Lower leg skin (tissue), 4 donors: Measurements from ENCODE around the gene NDFIP1. TPM values are rescaled to one million over a fixed set of nuclear protein-coding genes. Genes with fewer than 3 reads are reported as not detected.

ENCODE experiments used
- DNase-seq, 2 donors: peaks; one replicate each; pipeline ENCODE4 v3.0.0-alpha.2; 2019; ENCODE audit warnings: low spot score in 2 of 2
- H3K4me3 ChIP-seq: fragments of 200-600 bp; sonication (generic); 2 replicates; pipeline ENCODE4 v1.5.1; 2017; ENCODE audit warnings: mild to moderate bottlenecking, low read depth; ENCODE audit not compliant: poor library complexity, severe bottlenecking
- CTCF ChIP-seq, 3 donors: fragments of 450-650 bp; IDR thresholded peaks; one replicate each; pipeline ENCODE4 v1.5.1; 2016; ENCODE audit warnings: antibody characterized with exemption in 3 of 3, mild to moderate bottlenecking in 3 of 3, moderate library complexity in 2 of 3
- POLR2A ChIP-seq, 2 donors: fragments of 450-650 bp; IDR thresholded peaks; one replicate each; pipeline ENCODE4 v1.6.1; 2016 to 2017; ENCODE audit warnings: antibody characterized with exemption in 2 of 2, mild to moderate bottlenecking in 1 of 2, moderate library complexity in 1 of 2
- WGBS, 2 donors: methylation state at CpG; one replicate each; pipeline ENCODE4 v1.1.5; 2018; 5-methylcytosine and 5-hydroxymethylcytosine counted together
- intact Hi-C: fragments of 100-400 bp; cut with DNase I; formaldehyde crosslinking; loops from one replicate; pipeline ENCODE4 v1.15.0; 2023; ENCODE audit warnings: low total_unique reads
- total RNA-seq, 4 donors: library from RNA; depleted of rRNA; stranded (reverse); fragments of >200 nt; gene quantifications; one replicate each; pipeline ENCODE4 v1.1.0, GENCODE V29; 2016

Gene NDFIP1
- total RNA-seq = 10 to 100 TPM; 25.8 to 83.9 (median 56.6) TPM

- peak within 1 kb of the TSS; percentile 76 for H3K4me3 ChIP-seq
- WGBS, 2 donors = 4 to 8% methylated on average over 32 to 56 of the region's 103 CpGs
- peak; percentile 76 to 96 for DNase-seq
- TF ChIP-seq POLR2A (IDR thresholded peaks at IDR 0.05) = peak in 1 of 2 donors; percentile 41
- TF ChIP-seq CTCF (IDR thresholded peaks at IDR 0.05) = no peak
- intact Hi-C loops = no loop called here
These were observed at the start of gene NDFIP1 for GRCh38 chr5:142108432-142109330. Gene NDFIP1 (plus strand): TSS chr5:142108779. CDS start chr5:142108975, 196 bp downstream.

DNA sequence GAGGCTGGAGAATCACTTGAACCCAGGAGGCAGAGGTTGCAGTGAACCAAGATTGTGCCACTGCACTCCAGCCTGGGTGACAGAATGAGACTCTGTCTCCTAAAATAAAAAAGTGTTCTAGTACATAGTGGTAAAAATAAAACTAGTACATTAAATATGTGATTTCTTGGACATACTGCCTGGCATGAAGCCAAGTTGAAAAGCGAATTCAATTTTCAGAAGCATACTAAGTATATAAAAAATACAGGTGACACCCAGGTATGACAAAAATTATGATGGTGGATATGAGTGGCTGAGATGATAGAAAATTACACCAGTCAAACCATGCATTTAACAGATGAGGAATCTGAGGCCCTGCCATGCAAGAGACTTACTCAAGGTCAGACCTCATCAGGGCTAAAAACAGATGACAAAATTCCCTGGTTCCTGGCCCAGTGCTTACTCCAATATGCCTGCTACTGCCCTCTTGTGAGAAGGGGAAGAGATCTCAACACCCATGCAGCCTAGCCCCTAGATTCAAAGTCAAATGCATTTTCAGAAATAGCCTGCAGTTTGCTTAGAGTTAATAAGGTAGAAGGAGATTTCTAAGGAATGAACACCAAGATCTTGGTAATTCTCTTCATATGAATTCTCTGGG is 49.2 kb upstream of the NDFIP1 start:
- 56 to 61% methylated on average over 1 of the region's 1 CpG for whole genome bisulfite sequencing, 2 donors
- no peak for TF ChIP-seq POLR2A (IDR thresholded peaks at IDR 0.05)
- TF ChIP-seq CTCF (IDR thresholded peaks at IDR 0.05) = no peak
- intact Hi-C loops = no loop called here
- no peak overlapping the region for H3K4me3 ChIP-seq
- peak; percentile 47 to 75 for DNase-seq

DNA sequence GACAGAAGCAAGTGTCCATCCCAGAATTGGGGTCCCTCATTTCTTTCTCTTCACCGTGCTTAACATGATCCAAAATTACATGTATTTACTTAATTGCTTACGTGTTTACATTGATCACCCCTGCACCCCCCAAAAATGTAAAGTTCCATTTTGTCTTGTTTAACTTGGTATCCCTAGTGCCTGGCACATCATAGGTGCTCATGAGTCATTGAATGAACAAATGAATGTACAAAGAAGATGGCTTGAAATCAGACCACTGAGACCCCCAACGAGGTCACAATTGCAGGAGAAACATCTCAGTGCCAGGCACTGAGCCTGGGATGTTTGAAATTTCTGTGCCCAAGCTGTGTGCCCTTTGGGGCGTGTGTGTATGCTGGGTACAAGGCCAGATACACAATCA is 45.2 kb upstream of the NDFIP1 start:
- intact Hi-C loops = no loop called here
- DNase-seq = no peak
- TF ChIP-seq POLR2A (IDR thresholded peaks at IDR 0.05) (no peak), CTCF (IDR thresholded peaks at IDR 0.05) (no peak)
- 66 to 77% methylated on average over 4 of the region's 4 CpGs for WGBS, 2 donors
- H3K4me3 ChIP-seq = no peak overlapping the region

DNA sequence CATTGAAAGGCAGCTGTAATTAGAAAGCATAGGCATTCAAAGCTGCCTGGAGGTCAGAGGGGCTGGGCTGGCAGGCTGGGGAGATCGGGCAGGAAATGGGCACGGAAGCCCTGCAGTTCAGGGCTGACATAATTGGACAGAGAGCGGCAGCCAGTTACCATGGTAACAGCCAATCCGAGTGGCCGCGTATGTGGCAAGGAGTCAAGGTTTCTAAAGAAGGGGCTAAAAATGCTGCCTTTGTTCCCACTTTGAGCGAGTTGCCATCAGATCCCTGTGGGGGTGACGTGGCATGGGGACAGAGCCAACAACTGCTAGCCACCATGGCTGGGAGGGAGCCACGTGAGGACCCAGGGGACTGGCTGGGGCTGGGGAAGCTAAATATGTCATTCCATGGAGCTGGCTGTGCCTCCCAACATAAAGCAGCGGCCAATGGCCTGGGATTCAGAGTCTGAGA is 44.7 kb upstream of the NDFIP1 start:
- no peak overlapping the region for H3K4me3 ChIP-seq
- DNase-seq = peak; percentile 38 to 92
- TF ChIP-seq CTCF (IDR thresholded peaks at IDR 0.05) = no peak
- TF ChIP-seq POLR2A (IDR thresholded peaks at IDR 0.05) = no peak
- intact Hi-C loops = no loop called here
- WGBS, 2 donors = 24 to 38% methylated on average over 10 of the region's 10 CpGs

GRCh38 chr5:142065273-142065672 is 43.3 kb upstream of the NDFIP1 start:
- intact Hi-C loops = no loop called here
- no peak overlapping the region for H3K4me3 ChIP-seq
- 71 to 76% methylated on average over 2 of the region's 2 CpGs for WGBS, 2 donors
- no peak for TF ChIP-seq POLR2A (IDR thresholded peaks at IDR 0.05)
- no peak for TF ChIP-seq CTCF (IDR thresholded peaks at IDR 0.05)
- DNase-seq = peak in 1 of 2 donors; percentile 28
